Measurements from ENCODE around the gene ZBTB22.
A peak's percentile ranks its signal among the peaks of the same experiment; 100 is the strongest.

Gene ZBTB22

DNA sequence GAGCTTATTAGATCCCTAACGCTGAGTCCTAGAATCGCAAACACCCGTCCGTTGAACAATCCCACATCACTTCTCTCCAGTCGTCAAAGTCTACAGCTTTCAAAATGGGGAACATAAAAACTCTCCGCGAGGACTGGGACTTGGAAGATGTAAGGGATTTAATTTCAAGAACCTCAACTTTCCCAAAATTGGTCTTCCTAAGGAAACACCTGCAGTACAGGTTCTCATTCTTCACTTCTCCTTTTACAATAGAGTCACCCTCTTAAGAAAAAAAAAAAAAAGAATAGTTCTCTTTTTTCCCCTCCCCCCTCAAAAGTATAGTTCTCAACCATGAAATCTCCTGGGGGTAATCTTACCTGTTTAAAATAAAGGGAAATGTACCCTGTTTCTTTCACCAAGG lies 6.6 kb upstream of the ZBTB22 start:
- no peak for DNase-seq

DNA sequence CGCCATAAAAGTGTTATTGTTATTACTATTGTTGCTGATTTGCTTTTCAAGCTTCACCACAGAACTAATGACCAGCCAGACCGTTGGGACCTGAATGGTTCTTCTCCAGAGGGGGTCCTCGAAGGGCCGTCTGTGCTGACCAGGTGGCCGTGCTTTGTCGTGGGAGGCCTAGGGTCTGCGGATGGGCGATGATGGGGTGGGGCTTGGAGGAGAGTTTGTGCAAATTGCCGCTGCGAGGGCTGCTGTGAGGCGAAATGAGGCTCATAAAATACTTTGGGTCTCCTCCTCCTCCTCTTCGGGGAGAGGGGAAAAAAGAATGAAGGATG lies 6.0 kb upstream of the ZBTB22 start:
- DNase-seq: no peak

DNA sequence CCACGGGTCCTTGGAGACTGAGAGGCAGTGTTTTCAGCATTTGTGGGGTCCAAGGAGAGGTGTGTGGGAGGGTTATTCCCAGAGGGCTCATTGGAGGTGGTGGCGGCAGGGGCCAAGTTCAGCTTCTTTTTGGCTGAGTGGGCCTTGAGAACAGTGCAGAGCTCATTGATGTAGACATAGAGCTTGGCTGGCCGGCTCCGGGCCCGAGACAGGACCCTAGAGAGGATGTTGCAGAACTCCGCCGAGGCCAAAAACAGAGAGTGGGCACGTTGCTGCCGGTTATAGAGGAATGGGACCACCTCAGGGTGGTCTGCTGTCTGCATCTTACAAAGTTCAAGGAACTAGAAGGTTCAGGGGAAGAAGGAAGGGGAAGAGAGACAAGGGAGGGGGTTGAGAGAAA lies 3.7 kb upstream of the ZBTB22 start:
- no peak for DNase-seq

DNA sequence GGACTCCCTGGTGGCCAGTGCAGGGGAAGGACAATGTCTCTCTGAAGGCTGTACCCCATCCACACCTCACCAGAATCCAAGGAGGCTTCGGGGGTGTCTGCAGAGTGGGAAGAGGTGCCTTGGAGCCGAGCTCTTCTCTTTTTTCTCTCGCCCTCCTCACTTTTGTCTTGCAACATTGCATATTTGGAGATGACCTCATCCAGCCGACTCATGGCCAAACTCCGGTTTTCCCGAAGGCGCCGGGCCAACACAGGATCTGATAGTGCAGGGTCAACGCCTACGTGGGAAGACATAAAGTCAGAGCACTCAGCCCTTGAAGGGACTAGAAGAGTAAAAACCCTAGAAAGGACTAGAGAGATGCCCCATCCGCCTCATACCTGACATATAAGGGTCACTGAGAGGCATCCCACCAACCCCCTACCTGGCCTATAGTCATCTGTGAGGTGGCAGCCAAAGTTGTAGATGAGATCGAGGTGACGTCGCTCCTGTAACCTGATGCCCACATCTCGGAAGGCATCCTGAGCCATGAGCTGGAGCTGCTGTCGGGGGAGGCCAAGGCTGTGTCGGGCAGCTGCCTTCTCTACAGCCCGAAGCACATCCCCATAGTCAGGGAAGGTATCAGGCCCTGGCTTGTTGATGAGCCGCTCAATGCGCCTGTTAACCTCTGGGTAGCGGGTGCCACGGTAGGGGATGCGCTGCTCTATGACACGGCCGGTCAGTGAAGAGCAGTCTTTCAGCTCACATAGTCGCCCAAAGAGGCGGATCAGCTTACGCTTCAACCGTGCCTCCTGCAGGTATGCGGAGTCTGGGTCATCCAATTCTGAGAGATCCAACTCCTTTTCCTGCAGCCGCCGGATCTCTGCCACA lies 3.0 kb upstream of the ZBTB22 start:
- no peak for DNase-seq

DNA sequence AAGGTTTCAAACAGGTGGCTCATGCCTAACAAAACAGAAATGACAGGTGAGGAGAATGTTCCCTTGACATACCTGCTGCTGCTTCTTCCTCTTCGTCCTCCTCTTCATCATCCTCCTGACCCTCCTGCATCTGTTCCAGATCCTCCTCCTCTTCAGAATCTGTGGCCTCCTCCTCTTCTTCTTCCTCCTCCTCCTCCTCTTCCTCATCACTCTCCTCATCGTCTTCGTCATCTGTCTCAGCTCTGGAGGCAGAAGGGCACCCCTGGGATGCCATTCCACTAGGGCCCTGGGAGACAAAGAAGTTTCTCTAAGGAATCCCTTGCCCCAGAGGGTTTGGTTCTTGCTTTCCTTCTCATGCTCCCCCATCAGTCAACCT lies 2.4 kb upstream of the ZBTB22 start:
- no peak for DNase-seq

DNA sequence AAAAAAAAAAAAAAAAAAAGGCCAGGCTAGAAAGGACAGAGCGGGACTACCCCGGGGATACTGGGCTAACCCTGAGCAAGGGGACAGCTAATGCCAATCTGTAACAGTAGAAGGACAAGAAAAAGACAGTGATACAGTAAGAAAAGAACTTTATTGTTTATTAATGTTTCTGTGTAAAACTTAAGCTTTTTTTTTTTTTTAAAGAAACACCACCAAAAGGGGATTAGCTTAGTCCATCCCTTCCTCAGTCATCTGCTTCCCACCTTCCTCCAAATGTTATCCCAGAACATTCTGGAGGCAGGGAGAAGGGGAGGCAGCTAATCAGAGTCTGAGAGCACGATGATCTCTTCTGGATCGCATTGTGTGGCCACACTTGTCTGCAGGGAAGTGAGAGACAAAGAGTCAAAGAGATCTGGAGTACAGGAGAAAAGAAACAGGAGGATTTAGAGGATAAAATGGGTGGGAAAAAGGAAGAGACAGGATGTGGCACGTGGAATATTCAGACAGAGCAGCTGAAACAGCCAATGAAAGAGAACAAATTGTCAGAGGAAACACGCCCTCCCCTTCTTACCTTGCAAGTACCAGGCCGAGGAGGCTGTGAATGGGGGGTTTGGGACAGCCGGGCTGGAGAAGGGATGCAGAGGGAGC lies 1.0 kb upstream of the ZBTB22 start:
- DNase-seq: no peak

DNA sequence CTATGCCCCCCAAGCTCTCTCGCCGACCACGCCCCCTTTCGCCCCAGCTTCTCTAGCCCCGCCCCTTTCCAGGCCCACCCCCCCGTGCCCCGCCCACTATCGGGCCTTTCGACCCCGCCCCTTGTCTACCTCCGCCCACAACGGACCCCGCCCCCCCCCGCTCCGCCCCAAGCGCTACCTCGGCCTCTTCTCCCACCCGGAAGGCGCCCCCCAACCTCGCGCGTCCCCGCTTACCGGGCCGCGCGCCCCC lies 200 bp downstream of the ZBTB22 start:
- no peak for DNase-seq

DNA sequence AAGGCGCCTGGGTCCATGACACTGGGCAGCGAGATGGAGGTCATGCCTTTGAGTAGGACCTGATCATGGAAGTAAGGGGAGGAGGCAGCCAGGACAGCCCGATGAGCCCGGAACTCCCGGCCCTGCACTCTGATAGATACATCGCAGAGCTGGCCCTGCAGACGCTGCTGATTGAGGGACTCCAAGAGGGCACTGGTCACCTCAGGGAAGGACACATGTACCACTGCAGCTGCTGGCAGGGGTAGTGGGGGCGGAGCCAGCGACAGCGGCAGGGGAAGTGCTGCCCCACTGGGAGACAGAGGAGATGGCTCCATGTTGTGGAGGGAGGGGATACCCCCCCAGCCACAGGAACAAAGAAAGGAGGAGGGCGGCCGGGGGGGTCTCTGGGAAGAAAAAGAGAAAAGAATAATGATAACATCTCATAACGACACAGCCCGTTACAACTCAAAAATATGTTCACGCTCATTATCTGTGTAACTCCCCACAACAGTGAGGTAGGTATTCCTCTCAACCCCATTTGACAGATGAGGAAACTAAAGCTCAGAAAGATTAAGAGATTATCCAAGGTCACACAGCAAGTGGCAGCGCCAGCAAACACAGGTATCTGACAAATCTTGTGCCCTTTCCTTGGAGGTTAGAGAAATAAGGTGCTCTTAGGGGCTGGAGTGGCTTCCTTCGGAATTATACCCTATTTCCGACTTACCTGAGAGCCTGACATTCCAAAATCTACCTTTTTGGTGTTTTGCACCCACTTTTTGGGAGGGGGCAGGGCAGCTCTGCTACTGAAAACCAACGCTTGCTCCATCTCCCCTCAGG lies 733 bp downstream of the ZBTB22 start:
- DNase-seq: no peak

DNA sequence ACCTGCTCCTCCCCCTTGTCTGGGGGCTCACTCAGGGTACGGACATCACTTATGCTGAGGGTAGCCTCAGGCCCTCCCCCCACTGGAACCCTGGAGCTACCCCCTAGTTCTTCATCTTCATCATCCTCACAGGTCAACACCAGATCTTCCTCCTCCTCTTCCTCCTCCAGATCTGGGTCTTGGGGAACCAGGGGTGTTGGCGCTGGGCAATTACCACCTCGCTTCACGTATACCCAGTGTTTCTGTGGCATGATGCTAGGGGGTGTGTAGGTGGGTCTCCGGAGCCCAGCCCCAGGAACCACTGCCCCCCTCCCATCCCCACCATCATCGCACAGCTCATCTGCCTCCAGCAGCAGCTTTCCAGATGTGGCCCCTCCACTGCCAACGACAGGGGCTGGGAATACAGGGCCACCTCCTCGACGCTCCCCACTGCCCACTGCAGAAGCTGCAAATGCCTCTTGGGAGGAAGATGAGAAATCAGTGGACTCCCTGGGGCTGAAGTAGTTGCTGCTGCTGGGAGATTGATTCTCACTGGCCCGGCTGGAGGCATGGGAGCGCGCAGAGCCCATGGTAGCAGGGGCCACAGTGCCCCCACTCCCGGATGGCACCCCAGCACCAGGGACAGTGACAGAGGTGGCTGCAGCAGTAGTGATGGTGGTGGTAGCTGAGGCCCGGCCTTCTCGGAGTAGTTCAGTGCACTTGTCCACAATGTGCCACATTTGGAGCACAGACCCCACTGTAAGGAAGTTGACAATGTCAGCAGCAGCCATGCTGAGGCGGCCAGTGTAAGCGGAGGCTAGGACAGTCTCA lies 1.5 kb downstream of the ZBTB22 start:
- no peak for DNase-seq

DNA sequence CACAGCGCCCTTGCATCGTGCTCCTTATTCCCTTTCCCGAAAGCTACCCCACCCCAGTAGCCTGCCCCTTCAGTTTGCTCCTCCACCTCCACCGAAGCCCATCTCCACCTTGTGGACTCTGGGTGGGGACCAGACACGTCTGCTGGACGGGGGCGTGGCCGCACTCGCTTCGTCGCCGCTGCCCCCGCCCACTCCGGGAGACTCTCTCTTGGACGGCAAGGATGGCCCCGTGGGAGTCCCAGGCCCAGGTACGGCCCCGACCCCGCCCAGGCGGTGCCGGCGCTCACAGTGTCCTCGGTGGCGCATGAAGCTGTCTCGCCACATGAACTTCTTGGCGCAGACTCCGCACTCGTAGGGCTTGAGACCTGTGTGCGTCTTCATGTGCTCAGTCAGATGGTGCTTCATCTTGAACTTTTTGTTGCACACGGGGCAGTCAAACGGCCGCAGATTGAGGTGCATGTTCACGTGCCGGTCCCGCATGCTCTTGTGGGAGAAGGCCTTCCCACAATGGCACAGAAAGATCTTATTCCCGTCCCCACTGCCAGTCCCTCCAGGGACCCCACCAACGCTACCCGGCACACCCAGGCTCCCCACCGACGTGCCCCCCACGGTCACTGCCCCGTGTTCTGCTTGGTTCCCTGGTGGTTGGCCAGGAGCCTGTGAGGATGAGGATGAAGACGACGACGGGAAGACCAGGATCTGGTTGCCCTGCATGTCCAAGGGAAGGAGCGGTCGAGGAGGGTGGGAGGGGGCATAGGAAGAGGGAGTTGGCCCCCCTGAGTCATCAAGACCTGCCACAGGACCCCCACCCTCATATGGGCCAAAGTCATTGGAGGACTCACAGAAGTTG lies 2.4 kb downstream of the ZBTB22 start:
- no peak for DNase-seq

DNA sequence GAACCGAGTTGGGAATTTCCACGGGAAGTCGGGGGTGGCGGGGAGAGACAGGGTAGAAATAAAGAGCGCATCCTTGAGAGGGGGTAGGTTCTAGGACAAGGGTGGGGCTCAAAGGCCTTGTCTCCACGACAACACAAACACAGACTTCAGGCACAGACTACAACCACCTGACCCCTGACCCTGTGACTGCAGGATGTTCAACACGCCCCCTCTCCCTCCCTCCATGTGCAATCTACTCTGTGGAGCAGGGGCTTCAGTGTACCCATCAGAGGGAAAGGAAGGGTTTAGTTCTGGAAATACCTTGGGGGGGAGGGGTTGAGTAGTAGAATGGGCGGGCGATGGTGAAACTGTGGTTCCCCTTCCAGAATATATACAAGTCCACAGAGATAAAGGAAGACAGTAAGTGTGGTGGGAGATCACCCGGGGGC lies 3.0 kb downstream of the ZBTB22 start:
- peak; percentile 73 for DNase-seq

DNA sequence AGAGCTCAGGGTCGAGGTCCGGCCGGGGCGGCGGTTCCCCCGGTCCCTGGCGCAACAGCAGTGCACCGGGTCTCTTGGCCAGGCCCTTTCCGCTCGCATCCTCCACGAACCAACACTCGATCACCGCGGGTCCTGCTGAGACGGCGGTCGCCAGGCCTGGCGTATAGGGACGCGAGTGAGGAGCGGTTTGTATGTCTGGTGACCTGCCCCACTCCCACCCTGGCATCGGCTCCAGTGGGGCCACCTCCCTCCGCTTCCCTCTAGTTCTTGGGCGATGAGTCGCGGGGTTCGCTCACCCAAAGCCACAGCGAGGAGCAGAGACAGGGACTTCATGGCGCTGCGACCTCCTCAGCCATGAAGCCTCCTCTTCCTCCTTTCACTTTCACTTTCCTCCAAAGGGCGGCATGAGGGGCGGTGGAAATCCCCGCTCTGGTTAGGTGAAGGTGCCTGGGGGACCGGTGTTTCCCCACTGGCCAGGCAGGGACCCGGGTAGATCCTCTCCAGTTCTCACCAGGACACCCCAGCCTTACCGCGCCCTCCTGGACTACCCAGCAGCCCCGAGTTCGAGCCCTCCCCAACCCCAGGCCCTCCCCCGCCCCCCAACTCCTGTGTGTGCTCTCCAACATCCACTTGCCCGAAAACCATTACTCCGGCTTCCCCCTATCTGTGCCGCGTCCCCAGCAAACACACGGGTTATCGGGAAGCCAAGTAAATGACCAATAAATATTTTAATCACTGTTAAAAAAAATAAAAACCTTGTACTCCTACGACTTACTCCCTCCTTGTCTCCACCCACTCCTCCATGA lies 3.6 kb downstream of the ZBTB22 start, which contains the start of gene TAPBP:
Gene TAPBP, minus strand, starts transcription at position 370 of the 806 bp plus-strand sequence. Its CDS starts 37 bp downstream, at position 333.
- peak; percentile 92 for DNase-seq

DNA sequence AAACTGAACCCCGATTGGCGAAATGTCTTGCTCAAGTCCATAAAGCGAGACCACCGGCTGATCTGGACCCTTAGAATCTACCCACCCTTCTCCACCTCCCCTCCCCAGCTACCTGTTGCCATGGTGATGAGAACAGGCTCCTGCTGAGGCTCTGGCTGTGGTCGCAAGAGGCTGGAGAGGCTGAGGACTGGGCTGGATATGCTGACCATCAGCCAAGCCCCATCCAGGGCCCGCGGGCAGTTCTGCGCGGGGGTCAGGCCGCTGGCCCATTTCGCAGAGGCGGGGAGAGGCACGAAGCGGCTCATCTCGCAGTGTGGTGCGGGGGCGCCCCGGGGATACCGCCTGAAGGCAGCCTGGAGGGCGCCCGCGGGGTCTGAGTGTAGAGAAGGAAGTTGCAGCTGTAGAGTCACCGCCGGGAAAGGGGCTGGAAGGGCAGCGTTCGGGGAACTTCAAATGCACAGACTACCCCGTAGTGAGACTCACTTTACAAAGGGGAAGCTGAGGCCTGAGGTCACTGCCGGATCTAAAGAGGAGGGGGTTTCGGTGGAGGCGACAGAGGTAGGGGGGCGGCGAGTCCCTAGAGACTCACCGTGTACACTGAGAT lies 4.3 kb downstream of the ZBTB22 start:
- DNase-seq: peak; percentile 41

DNA sequence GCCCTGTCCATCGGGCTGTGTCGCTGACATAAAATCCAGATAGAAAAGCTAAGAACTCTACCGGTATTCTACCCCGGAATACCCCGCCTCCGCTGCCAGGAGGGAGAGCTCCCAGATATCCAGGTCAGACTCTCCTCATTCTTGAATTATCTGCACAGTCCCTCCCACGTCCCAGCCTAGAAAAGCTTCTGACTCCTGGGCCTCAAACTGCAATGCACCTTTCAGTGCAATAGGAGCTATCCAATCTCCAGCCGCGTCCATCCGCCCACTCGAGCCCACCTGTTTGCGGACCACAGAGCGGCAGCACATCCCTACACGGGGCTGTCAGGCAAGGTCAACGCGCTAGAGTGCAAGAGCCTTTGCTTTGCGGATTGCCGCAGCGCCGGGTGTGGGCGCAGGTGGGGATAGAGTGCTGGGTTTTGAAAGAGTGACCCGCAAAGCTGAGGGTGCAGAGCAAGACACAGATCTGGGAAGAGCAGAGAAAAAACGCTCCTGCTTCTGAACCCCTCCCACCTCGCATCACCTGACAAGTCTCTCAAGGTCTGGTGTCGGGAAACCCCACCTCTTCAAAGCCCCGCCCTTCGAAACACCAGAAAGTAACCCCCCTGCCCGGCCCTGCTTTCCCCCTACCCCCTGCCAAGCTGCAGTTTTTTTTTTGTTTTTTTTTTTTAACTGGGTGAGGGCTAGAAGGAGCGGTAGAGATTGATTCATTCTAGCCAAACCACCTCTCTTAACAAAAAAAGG lies 5.0 kb downstream of the ZBTB22 start:
- peak; percentile 85 for DNase-seq

DNA sequence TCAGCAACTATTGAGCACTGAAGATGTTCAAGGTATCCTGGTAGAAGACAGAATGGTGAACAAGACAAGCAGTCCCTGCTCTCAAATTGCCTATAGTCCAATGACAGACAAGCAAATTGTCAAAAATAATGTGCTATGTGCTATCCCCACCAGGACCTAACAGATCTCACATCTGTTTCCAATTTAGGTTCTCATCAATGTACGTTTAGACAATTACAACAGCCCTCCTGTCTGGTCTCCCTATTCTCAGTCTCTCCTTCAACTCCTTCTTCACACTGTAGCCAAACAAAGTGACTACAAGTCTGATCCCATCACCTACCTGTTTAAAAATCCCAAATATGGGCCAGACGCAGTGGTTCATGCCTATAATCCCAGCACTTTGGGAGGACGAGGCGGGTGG lies 11.2 kb downstream of the ZBTB22 start:
- no peak for DNase-seq

DNA sequence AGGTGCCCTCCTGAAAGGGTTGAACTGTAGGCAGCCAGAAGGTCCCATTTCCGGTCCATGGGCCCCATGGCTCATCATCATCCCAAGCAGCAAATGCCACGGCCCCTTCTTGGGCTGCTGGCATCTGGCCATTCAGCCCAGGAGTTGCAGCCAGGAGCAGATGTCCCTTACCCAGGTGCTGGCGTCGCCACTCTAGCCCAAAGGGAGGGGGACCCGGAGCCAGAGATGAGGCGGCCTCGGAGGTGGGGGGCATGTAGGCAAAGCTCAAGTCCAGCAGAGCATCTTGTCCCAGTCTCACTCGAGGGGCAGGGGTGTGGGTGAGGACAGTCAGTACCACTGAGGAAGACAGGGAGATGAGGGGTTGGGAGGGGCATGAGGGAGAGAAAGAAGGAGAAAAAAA lies 12.5 kb downstream of the ZBTB22 start:
- no peak for DNase-seq

DNA sequence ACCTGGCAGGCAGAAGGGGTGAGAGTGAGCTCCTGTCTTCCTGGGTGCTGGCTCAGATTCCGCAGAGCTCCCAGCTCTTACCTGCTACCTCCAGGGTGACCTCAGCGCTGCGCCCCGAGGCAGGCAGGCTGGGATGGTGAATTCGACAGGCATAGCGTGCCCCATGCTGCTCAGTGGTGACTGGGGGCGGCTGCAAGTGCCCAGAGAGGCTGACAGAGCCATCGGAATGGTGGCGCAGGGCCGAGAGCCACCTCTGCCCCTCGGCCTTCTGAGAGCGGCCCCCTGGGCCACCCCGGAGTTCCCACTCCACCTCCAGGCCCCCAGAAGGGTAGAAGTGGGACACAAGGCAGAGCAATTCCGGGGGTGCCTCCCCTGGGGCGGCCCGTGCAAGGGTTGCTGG lies 13.3 kb downstream of the ZBTB22 start:
- DNase-seq: no peak

DNA sequence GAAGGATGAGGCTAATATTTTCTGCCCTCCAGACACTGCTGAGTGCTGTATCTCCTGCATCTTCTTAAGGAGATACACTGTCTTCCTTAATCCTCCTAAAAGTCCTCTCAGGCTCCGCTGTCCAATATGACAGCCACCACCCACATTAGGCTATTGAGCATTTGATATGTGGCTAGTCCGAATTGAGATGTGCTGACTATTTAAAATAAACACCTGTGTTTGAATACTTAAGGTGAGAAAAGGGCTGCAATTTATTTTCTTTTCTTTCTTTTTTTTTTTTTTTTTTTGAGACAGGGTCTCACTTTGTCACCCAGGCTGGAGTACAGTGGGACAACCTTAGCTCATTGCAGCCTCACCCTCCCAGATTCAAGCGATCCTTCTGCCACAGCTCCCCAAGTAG lies 15.7 kb downstream of the ZBTB22 start:
- DNase-seq: no peak

DNA sequence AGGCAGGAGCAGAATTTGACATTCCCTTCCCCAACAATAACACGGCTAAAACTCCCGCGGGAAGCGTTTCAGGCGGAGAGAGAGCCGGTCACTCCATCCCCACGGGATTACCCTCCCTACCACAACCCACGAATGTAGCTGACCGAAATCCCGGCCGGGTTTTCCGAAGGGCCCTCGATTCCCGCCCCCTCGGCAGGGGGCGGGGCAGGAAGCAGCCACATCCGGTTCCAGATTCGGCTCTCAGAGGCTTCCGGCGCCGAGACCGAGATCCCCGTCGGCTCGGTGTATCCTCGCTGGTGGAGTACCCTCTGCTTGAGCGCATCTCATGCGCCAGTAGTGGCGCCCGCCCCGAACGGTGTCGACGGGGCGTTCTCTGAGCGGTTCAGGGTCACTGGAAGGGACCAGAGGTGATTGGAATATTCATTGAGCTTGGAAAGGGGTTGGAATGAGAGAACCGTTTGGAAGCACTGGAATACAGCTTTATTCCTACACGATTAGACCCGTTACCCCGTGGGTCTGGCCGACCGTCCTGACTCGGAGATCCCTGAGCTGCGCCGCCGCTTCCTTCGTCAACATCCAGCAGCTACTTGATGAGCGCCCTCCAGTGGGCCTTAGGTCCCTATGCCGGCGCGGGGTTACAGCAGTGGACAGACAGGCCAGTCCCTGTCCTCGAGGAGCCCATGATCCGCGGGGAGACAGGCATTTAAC lies 18.2 kb downstream of the ZBTB22 start:
- peak; percentile 96 for DNase-seq

Measured in activated CD4-positive, alpha-beta T cell treated with anti-CD3 and anti-CD28 coated beads, Interleukin-10, Interleukin-2, amounts not matched to agents 100 ng/mL and 50 ng/mL, durations not matched to agents 16 hours and 8 hours (primary cell).